ENCODE measurements around the gene PUS7L. TPM values are rescaled to one million over a fixed set of nuclear protein-coding genes. Genes with fewer than 3 reads are reported as not detected.
A peak's percentile ranks its signal among the peaks of the same experiment; 100 is the strongest.

PUS7L gene, protein sequence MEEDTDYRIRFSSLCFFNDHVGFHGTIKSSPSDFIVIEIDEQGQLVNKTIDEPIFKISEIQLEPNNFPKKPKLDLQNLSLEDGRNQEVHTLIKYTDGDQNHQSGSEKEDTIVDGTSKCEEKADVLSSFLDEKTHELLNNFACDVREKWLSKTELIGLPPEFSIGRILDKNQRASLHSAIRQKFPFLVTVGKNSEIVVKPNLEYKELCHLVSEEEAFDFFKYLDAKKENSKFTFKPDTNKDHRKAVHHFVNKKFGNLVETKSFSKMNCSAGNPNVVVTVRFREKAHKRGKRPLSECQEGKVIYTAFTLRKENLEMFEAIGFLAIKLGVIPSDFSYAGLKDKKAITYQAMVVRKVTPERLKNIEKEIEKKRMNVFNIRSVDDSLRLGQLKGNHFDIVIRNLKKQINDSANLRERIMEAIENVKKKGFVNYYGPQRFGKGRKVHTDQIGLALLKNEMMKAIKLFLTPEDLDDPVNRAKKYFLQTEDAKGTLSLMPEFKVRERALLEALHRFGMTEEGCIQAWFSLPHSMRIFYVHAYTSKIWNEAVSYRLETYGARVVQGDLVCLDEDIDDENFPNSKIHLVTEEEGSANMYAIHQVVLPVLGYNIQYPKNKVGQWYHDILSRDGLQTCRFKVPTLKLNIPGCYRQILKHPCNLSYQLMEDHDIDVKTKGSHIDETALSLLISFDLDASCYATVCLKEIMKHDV
- total RNA-seq (2021; ENCODE audit: unreplicated experiment): 15.3 TPM
- 2.1 and 2.8 TPM in 2 replicates for polyA plus RNA-seq (2012)
- Bru-seq, nascent RNA: percentile 77 among the genes with signal in this experiment
- percentile 92 among the genes with signal in this experiment for BruChase-seq, experiment 1, labeled RNA remaining after a 6-hour chase
- BruChase-seq, experiment 2, labeled RNA remaining after a 2-hour chase: percentile 89 among the genes with signal in this experiment
- long read RNA-seq, full-length matches to known transcripts: 1 of 13 reads
- long read RNA-seq, partial matches to known transcripts: 8 of 13 reads
- long read RNA-seq, other reads (novel, unspliced or antisense): 4 of 13 reads

DNA sequence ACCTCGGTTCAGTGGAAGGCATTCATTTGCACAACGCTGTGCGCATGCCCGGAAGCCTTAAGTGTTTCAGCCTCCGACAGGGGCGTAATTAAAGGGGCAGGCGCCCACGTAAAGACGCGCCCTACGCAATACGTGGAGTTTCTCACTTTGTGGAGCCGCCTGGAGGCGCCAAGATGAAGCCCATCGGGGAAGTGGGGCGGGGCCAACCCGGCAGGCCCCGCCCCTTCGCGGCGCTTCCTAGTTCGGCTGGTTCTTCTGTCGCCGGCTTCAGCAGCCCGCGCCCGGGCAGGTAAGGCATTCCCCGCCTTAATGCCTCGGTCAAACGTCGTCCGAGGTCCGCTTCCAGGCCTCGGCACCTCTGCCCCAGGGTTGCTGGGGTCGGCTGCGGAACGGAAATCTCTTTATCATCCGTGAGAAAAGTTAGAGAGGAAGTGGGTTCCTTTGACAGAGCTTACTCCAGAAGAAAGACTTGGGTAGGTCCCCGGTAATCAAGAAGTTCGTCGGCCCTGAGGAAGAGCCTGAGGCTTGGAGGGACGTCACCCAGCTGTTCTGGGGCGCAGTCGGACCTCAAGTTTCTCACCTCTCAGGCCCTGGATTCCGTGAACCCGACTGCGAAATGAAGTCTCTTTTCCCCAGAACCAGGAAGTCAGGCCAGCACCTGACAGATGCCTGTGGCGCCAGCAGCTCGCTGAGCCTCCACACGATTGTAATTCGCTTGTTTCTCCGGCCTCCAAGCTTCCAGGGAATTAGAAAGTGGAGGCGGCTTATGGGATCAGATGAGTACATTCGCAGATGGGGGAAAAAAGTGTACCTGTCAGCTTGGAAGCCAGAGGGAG, at the start of gene PUS7L, which contains the start of gene IRAK4:
Gene PUS7L, minus strand, starts transcription at position 63 of the 836 bp plus-strand sequence. CDS start 3,545 bp downstream, outside the sequence.
Gene IRAK4, plus strand, starts transcription at position 224 of the 836 bp plus-strand sequence. CDS start 9,161 bp downstream, outside the sequence.
- H3K4me1 ChIP-seq (ENCODE audit: control insufficient read depth in 1 of 2, insufficient read depth in 2 of 2, low read length in 2 of 2): peaks cover 6 to 18% of the 10 kb centered on the region in 2 experiments; a peak in 3 of 4 replicates
- DNase-seq (ENCODE audit: low read depth, low spot score) (peak; percentile 96), ATAC-seq (peak; percentile 93)
- peak within 1 kb of the TSS; percentile 81 for H2AFZ ChIP-seq (ENCODE audit: low read depth, low read length, poor library complexity, severe bottlenecking)
- ChIA-PET POLR2A (interaction anchor here (0.5 kb wide), 1 partner anchor 1527 kb away, joined by 3 read pairs; no protein-coding TSS in a partner anchor), RAD21 (ENCODE audit: low non-redundant PET in 1 of 2, low total read pairs in 2 of 2, uncharacterized antibody in 2 of 2, unreplicated experiment in 2 of 2) (no interaction called here), CTCF (interaction anchor here (1.0 to 1.5 kb wide), 3 partner anchors 10 to 124 kb away, joined by 3 to 13 read pairs (median 5); no protein-coding TSS in a partner anchor)
- no peaks in the 10 kb centered on the region for H3K9me3 ChIP-seq (ENCODE audit: control insufficient read depth in 1 of 2, insufficient read depth in 1 of 2, low read depth in 1 of 2, low read length in 2 of 2)
- no peaks in the 10 kb centered on the region for H3K27me3 ChIP-seq (ENCODE audit: insufficient read depth, low read length)
- peak within 1 kb of the TSS; percentile 76 for H3K9ac ChIP-seq (ENCODE audit: low read length)
- BruUV-seq (replicated peaks): TSS peak; percentile 52
- intact Hi-C loops (cut with micrococcal nuclease): loop anchor here (5.0 kb wide), 1 partner anchor 123 kb away; no protein-coding TSS in a partner anchor
- H3K79me2 ChIP-seq (ENCODE audit: insufficient read depth, low read length): peaks cover 9% of the 10 kb centered on the region
- no peaks in the 10 kb centered on the region for H4K20me1 ChIP-seq (ENCODE audit: insufficient read depth)
- peaks cover 0 to 11% of the 10 kb centered on the region in 2 experiments; a peak in 1 of 4 replicates for H3K36me3 ChIP-seq (ENCODE audit: control insufficient read depth in 1 of 2, insufficient read depth in 2 of 2, low read length in 2 of 2)
- H3K4me3 ChIP-seq (replicated peaks in 1 of 2; ENCODE audit: low read depth in 1 of 2, low read length in 2 of 2): peak within 1 kb of the TSS; percentile 76 to 77
- H3K4me2 ChIP-seq (ENCODE audit: low read length): peak within 1 kb of the TSS; percentile 86
- H3K27ac ChIP-seq (ENCODE audit: low read depth, low read length): peak within 1 kb of the TSS; percentile 87
- H3K9me2 ChIP-seq (ENCODE audit: insufficient read depth): no peaks in the 10 kb centered on the region
- TF ChIP-seq ZFX (IDR thresholded peaks at IDR 0.05): peak; percentile 4; the same call in 1 of the 2 replicates
- peak; percentile 27 for TF ChIP-seq YY1 (IDR thresholded peaks at IDR 0.05; ENCODE audit: extremely low read depth, insufficient replicate concordance, low read depth, low read length)
- peak; percentile 34; the same call in 1 of the 2 replicates for TF ChIP-seq SIN3A (IDR thresholded peaks at IDR 0.05; ENCODE audit: low read depth)
- TF ChIP-seq POLR2A (IDR thresholded peaks at IDR 0.05; ENCODE audit: borderline replicate concordance, extremely low read depth, insufficient read depth, insufficient read length): peak; percentile 12
- no peak for TF ChIP-seq ATF3 (IDR thresholded peaks at IDR 0.05)
- TF ChIP-seq, protein P1, sequence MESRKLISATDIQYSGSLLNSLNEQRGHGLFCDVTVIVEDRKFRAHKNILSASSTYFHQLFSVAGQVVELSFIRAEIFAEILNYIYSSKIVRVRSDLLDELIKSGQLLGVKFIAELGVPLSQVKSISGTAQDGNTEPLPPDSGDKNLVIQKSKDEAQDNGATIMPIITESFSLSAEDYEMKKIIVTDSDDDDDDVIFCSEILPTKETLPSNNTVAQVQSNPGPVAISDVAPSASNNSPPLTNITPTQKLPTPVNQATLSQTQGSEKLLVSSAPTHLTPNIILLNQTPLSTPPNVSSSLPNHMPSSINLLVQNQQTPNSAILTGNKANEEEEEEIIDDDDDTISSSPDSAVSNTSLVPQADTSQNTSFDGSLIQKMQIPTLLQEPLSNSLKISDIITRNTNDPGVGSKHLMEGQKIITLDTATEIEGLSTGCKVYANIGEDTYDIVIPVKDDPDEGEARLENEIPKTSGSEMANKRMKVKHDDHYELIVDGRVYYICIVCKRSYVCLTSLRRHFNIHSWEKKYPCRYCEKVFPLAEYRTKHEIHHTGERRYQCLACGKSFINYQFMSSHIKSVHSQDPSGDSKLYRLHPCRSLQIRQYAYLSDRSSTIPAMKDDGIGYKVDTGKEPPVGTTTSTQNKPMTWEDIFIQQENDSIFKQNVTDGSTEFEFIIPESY (IDR thresholded peaks at IDR 0.05; ENCODE audit: extremely low read depth, insufficient replicate concordance, low read length): no peak
- TF ChIP-seq JUND (IDR thresholded peaks at IDR 0.05): no peak
- no peak for TF ChIP-seq CEBPB (IDR thresholded peaks at IDR 0.05; ENCODE audit: low read depth)
- TF ChIP-seq SRF (IDR thresholded peaks at IDR 0.05; ENCODE audit: low read depth): no peak
- peak; percentile 95 for TF ChIP-seq TCF7L2 (IDR thresholded peaks at IDR 0.05; ENCODE audit: borderline replicate concordance, extremely low read depth, insufficient read depth, insufficient read length)
- TF ChIP-seq, protein P2, sequence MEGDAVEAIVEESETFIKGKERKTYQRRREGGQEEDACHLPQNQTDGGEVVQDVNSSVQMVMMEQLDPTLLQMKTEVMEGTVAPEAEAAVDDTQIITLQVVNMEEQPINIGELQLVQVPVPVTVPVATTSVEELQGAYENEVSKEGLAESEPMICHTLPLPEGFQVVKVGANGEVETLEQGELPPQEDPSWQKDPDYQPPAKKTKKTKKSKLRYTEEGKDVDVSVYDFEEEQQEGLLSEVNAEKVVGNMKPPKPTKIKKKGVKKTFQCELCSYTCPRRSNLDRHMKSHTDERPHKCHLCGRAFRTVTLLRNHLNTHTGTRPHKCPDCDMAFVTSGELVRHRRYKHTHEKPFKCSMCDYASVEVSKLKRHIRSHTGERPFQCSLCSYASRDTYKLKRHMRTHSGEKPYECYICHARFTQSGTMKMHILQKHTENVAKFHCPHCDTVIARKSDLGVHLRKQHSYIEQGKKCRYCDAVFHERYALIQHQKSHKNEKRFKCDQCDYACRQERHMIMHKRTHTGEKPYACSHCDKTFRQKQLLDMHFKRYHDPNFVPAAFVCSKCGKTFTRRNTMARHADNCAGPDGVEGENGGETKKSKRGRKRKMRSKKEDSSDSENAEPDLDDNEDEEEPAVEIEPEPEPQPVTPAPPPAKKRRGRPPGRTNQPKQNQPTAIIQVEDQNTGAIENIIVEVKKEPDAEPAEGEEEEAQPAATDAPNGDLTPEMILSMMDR (IDR thresholded peaks at IDR 0.05 in 2 of 3, conservative IDR thresholded peaks at IDR 0.05 in 1 of 3; ENCODE audit: borderline replicate concordance in 1 of 3, insufficient read depth in 1 of 3, low read depth in 2 of 3, low read length in 2 of 3): peak; percentile 28 to 44 (median 40); a peak in 5 of 6 replicates
- peak; percentile 84 for TF ChIP-seq POLR2AphosphoS5 (IDR thresholded peaks at IDR 0.05; ENCODE audit: low read depth, low read length)
- no peak for TF ChIP-seq ZNF274 (IDR thresholded peaks at IDR 0.05; ENCODE audit: low read depth, low read length)
- TF ChIP-seq FOSL1 (IDR thresholded peaks at IDR 0.05; ENCODE audit: low read depth): no peak
- peak; percentile 47 for TF ChIP-seq MAX (IDR thresholded peaks at IDR 0.05)
- TF ChIP-seq EGR1 (IDR thresholded peaks at IDR 0.05; ENCODE audit: low read depth): peak; percentile 68; the same call in 1 of the 2 replicates
- TF ChIP-seq EZH2 (IDR thresholded peaks at IDR 0.05): no peak
- peak; percentile 45 for TF ChIP-seq SP1 (IDR thresholded peaks at IDR 0.05; ENCODE audit: low read depth)

All from HCT116 (cell line).